ENCODE results near the gene ABCA12.

Gene ABCA12

DNA sequence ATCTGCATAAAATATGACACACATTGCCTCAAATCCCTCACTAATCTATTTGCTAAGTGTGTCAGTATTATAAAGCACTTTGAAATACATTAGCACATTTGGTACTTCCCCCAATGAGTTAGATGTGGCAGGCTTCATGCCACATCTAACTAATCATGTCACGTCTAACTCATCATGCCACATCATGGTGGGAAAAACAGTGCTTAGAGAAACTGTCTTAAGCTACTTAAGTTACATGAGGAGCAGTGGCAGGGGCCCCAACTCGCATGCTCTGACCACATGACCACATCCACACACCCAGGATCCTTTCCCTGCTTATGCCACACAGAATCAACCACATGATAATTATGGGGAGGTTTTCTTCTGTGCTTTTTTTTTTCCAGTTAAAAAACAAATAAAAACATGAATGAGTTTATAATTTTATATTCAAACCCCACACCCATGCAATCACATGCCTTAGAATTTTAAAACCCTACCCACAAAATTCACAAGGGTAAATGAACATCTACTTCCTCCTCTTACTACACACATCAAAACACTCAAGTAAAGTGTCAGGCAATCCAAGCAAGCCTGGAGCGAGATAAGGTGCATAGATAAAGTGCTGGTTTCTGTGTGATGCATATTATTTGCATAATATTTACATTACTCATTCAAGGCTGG is 1.6 kb downstream of the ABCA12 start:
- no peak for DNase-seq

DNA sequence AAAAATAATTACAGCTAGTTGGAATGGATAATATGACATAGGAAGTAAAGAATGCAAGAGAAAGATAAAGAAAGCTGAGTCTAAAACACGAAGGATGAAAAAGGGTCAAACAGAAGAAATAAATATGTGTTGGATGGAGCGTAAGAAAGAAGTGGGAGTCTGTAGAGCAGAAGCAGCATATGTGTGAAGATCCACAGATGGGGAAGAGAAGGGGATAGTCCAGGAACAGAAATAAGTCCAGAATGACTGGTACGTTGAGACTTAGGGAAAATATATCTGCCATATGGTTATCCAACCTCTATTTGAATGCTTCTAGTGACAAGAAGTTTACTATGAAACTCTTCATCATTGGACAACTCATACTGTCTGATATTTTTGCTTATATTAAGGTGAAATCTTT is 18.0 kb downstream of the ABCA12 start:
- DNase-seq: no peak

DNA sequence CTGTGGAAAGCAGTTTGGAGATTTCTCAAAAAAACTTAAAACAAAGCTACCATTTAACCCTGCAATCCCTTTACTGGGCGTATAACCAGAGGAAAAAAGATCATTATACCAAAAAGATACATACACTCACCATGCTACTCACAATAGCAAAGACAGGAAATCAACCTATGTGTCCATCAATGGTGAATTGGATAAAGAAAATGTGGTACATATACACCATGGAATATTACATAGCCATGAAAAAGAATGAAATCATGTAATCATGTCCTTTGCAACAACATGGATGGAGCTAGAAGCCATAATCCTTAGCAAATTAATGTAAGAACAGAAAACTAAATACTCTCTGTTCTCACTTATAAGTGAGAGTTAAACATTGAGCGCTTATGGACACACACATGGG is 18.6 kb downstream of the ABCA12 start:
- no peak for DNase-seq

DNA sequence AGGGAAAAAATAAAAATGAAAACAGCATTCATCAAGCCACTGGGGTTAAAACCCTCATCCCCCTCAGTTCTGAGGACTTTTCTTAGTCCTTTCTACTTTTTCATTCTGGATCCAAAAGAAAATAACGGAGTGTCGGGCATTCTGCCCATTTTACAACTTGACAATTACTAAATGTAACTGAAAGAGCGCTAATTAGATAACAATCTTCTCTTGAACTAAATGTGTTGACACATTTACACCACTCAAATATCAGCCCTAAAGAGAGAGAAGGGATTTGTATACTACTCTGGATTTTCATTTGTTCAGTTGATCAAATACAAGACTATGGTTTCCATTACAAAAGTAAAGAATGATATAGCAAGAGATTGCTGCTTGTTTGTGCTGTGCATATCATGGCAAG is 27.5 kb downstream of the ABCA12 start:
- DNase-seq: peak; percentile 24

DNA sequence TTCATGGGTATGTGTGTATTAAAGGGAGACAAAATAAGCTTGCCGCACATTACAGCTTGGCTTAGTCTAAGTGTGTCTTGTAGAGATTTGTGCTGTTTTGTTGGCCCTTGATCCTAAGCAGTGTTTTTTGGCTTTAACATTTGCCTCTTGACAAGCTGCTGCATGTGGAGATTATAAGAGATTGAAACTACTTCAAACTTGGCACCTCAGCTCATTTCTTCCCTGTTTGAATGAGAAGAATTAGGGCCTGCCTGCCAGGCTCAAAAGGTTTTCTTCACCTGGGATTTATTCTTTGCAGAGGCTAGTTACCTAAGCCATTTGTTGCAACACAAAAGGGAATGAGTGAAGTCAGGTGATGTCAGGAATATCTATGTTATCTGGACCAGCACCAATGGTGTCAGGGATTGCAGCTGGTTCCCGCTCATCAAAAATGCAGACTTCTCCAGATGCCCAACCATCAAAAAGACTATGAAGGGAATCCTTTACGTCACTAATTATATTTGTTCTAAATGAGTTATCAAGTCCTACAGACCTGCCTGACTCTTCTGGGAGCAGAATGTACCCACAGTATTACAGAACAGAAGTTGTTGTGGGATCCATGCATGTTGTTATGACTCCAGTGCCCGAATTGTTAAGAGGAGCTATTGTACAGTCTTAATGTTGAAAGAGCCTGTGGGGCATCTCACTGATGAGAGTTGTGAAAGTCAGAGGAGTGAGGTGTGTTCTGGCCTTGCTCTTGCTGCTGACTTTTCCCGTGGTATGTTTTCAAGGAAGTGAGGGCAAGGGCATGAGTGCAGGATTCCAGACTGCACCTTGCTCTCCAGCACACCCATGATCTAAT is 31.0 kb downstream of the ABCA12 start:
- DNase-seq: no peak

DNA sequence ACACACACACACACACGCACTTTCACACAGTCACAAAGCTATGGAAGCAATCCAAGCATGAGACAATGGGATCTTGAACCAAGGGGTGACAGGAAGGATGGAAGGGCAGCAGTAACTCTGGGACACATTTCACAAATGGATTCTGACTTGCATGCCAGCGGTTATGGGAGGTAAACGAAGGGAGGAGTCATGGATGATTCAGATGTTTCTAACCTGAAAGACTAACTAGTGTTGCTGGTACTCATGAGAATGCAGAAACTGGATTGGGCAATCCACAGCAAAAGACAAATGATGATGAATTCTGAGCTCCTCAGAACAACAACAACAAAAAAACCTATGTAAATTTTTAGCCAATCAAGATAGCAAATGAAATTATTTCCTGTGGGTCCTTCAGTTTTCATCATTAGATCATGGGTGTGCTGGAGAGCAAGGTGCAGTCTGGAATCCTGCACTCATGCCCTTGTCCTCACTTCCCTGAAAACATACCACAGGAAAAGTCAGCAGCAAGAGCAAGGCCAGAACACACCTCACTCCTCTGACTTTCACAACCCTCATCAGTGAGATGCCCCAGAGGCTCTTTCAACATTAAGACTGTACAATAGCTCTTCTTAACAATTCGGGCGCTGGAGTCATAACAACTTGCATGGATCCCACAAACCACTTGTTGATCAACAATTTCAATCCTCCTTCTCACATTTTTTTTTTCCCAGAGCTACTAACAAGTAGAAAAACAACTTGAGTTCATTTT is 32.6 kb downstream of the ABCA12 start:
- no peak for DNase-seq

DNA sequence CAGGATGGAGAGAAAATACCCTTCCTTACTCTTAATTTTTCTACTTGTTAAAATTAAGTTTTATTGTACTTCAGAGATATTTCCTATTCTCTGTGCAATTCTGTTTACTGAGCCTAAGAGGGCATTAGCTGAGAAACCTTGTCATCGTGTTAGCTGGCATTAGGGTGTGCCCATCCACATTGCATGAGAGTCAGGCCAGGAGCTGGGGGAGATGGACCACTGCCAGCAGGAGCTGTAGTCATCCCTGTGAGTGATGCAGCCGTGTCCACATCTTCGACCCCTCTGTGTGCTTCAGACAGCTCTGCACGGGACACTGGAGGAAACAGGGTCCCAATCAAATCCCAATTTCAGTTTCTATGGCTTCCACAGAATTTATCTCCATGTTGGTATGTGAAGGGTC is 34.2 kb downstream of the ABCA12 start:
- DNase-seq: no peak

DNA sequence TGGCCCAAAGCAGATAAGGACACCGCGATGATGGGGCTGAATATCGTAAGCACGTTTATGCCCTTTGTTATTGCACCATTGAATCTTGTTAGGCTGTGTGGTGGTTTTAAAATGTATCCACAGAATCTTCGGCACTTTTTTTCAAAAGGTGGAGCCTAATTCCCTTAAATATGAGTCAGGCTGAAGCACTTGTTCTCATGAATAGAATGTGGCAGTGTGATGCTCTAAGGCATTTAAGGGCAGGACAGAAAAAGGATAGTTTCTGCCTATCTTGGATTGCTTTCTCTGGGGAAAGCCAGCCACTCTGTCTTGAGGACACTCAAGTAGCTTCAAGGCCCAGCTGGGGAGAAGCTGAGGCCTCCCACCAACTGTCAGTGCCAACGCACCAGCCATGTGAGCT is 39.6 kb downstream of the ABCA12 start:
- DNase-seq: no peak

DNA sequence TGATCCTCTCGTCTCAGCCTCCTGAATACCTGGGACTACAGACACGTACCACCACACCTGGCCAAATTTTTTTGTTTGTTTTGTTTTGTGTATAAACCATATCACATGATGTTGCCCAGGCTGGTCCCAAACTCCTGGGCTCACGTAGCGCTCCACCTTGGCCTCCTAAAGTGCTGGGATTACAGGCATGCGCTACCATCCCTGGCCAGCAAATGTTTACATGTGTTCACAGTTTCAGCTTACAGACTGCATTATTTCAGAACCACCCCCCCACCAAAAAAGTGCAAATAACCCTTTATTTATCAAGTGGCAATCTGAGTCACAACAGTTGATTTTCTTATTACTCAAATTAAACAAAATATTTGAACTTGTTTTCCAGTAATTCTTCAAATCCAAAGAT is 54.3 kb downstream of the ABCA12 start:
- no peak for DNase-seq

DNA sequence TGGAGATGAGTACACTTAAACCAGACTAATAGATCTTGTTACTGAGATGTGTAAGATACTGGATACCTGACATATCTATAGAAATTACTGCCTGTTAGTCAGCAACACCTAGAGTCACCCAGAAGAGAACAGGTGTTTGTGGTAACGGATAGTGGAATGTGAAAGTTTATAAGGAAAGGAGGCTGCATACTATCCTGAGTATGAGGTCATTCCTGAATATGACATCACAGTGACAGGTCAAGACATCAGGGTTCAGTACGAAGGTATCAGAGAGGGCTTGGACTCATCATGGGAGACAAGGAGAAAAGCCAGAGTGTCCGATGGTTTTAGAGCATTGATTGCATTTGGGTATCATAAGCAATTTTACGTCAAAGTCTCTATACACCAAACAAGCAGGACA is 55.3 kb downstream of the ABCA12 start:
- no peak for DNase-seq

DNA sequence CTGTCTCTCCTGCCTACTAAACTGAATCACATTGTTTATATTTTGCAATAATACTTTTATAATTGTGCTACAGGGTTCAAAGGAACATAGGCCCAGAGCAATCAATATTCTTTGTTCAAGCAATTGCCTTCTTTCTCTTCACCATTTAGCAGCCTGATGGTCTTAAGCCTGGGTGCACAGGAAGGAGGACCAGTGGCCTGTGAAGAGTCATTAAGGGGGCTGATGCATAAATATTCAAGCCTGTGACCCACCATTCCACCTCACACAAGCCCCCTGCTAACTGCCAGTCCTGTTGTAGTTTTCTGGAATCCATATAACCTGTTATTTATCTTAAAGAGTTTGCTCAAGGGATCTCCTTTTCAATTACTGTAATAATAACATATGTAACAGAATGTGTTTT is 56.0 kb downstream of the ABCA12 start:
- DNase-seq: no peak

DNA sequence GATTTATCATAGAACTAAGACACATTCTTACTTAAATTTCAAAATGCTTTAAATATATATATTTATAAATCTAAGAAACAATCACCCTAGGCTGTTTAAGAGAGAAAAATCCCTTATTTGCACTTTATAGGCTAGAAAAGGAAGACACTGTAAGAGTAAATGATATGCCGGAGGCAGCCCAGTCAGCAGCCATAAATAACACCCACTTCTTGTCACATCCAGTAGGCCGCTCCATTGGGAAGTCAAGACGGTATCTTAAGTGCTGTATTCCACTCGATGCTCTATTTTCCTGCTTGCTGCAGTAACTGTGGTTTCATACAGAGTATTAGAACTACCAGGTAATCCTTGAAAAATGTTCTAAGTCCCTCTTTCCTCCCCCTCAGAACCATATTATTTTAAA is 57.9 kb downstream of the ABCA12 start:
- DNase-seq: no peak

DNA sequence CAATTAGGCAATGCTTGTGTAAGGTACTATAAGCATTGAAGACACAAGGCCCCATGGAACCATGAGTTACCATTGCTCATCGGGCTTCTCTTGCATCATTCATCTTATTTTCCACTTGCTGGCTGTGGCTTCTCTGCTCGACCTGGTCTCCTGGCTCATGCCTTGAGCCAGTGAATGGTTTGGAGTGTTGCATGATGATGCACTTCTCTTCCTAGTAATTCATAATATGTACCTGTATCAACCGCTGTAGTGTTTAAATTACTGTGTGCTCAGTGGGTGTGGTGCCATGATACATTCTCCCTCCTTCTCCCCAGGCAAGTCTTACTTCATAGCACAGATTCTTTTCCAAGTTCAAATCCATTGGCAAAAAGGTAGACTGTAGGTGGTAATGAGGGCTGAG is 66.8 kb downstream of the ABCA12 start:
- no peak for DNase-seq

DNA sequence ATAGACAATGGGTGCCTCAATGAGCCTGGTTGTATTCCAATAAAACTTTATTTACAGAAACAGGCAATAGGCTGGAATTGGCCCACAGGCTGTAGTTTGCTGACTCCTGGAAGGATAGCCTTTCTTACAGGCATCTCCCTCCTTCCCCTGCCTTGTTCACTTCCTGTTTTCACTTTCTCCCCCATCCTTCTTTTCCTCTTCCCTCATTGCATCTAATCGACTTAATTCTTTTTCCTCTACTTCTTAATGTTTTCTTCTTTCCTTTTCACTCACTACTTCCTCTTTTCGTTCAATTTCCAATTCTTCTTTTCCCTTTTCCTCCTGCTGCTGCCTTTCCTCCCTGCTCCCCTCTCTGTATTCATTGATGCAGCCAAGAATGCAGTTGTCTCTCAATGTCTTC is 70.0 kb downstream of the ABCA12 start:
- DNase-seq: no peak

DNA sequence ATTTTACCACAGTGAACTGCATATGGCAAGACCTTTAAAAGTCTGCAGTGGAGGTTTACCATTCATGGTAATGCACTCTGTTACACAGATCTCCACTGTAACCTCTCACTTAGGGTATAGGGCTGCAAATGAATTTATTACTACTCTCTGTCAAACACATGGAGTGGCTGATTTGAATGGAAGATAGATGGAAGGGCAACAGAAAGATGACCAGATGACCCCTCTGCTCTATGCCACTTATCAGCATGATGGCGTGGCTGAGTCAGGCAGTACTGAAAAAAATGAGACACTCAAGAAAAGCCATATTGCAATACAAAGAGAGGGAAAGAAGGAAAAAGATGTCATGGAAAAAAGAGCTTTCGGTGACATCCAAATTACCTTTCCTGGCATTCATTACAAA is 72.3 kb downstream of the ABCA12 start:
- no peak for DNase-seq

DNA sequence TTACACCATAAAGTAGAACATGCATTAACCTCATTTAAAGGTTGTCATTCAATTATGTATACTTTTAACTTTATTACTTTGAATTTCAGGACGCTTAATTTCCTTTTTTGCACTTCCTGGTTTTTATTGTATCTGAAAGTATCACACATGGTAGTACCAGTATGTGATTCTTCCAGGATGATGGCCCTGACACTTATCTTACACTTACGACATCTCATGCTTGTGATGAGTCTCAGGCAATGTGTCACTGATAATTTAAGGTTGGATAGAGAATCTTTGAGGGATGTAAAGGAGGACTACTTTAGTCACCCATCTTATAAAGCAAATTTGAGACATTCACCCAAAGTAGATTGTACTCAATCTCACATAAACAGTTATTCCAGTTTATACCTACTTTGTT is 74.9 kb downstream of the ABCA12 start:
- no peak for DNase-seq

DNA sequence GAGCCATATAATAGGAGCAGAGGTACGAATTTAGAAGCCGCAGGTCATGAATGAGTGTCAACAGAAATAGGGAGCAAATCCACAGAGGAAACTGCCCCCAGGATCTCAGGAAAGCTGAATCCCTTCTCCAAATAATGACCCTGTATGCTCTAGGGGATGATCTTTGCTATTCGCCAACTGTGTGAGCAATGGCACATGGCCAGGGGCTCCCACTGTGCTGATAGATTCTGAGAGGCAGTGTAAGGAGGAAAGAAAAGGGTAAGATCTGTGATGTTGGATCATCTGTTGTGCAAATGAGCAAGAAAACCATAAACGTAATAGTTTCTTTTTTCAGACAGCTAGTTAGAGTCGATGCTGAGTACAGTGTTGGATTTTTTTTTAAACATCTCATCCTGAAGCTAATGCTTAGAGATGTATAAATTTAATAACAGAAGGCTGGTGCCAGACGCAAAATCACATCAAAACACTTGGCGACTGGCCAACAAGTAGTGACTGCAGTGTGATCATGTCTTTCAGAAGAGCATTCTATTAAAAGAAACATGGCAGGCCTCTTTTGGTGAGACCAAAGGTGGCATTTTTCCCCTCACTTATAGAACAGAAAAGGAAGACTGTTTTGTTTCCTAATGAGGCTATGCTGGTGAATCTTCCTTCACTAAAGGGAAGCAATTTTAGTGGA is 77.4 kb downstream of the ABCA12 start:
- peak; percentile 20 to 50 for DNase-seq

DNA sequence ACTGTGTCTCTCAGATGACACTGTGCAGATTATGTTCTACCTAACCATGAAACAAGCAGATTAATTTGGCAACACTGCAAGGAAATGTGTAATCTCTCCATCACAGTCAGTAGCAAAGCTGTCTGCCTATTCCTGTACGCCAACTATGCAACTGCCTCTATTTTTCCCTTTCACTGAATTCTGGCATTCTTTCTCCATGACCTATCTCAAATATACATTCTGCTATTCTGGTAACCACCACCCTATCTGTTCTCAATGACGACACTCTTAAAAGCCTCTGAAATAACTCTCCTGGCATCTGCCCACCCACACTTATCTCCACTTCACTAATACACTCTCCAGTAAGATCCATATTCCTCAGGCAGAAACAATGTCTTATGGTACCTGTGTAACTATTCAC is 78.7 kb downstream of the ABCA12 start:
- no peak for DNase-seq

DNA sequence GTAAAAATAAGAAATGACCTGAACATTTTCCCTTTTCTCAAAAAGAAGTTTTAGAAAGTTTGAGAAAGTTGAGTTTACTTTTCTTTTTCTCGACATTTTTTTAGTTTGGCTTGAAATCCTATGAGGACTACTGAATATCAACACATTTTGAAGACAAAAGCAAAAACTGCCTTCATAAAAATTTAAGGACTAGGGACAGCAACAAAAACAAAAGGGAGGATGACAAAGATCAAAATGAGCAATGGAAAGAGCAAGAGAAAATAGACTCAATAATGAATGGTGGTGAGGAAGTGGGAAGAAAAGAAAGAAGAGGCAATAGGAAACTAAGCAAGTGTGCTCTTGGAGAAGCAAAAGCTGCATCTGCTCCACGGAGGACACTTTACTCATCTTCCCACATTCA is 82.5 kb downstream of the ABCA12 start:
- no peak for DNase-seq

DNA sequence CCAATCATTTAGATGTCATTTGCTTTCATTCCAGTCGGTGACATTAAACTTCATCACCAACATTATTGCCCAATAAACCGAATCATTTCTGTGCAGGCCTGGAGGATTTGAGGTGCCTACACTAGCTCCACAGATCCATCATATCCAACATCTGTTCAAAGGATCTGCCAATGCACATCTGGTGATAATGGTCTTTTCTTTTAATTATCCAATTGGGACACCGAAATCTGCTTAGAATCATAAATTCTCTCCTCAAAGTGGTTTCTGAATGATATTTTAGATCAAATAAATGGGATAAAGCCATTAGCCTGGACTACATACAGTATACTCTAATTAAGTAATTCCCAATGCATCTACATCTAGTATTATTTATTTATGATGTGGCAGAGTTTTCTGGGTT is 85.6 kb downstream of the ABCA12 start:
- no peak for DNase-seq

DNA sequence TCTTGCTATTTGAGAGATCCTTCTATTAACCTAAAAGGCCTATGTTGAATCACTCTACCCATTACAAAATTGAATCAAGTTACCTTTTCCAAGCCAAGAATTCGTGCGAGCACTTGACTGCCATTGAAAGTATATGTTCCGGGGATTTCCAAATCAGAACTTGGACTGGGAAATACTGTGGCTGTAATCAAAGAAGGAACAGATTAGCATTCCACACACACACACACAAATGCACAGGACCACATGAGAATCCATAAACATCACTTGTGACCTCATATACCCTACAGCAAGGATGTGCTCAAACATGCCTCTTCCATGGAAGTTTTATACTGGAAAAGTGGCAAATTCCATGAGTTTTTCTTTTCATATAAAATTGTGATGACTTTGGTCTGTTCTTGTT is 86.0 kb downstream of the ABCA12 start:
- no peak for DNase-seq

DNA sequence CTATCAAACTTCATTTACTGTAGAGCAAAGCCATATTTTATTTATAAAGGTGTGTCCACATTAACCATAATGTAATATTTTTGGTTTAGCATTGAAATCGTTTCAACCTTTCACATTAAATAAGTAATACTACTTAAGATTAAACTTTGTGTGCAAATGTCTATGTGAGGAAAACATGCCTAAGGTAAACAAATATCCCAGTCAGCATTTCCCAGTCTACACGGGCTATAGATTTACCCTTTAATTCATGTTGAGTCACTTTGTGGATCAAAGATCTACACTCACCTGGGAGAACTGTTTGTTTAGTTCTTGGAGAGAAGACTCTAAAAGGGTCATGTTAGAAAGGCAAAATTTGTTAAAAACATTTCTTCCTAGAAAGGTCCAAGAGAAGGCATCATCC is 89.1 kb downstream of the ABCA12 start:
- no peak for DNase-seq

DNA sequence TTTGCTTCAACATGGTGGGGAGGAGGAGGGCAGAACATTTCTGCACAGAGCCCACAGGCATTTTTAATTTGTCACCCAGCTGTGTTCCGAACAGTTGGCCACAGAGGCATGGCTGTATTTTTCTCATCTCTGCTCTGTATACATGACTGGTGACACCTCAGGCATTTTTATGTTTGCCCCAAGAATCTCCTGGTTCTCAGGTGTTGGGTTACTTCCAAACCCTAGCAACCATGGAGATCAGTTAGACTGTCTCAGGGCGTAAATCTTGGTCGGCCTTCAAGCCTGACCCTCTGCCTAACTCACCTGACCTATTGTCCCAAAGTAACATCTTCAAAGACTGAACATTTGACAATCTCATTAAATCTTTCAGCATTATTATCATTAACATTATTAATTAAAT is 100.0 kb downstream of the ABCA12 start:
- DNase-seq: no peak

DNA sequence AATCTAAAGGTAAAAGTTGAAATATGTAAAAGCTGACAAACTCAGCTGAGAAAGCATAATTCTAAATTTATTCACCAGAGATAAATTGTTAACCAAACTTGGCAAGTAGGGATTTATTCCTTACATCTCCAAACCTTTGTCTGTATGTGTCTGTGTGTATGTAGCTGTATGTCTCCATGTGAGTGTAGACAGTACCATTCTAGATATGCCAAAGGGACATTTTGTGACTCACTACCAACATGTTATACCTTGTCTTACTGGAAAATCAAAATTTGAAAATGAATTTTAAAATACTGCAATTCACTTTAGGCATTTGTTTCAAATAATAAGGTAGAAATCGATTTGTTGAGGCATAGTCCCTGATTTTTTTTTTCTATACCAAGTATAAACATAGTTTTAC is 102.1 kb downstream of the ABCA12 start:
- DNase-seq: no peak

Data from NCI-H1930 (cell line).